ENCODE data around the gene ABCA6. TPM values are rescaled to one million over a fixed set of nuclear protein-coding genes. Genes with fewer than 3 reads are reported as not detected.
"Not testable (repeated sequence)": the region's sequence is repeated elsewhere in the genome, so short reads cannot be mapped to it uniquely, and the experiment has no call there.

Gene ABCA6
- total and polyA plus RNA-seq, 2 of the 13 experiments (the other 11 are each of a cell fraction or from before 2014, with no cell fraction given), result 0.05 to 0.11 TPM

- TF ChIP-seq ZNF687 (CRISPR knock-in tag; IDR thresholded peaks at IDR 0.05), result peak; percentile 72
- TF ChIP-seq ZBTB4 (CRISPR knock-in tag; IDR thresholded peaks at IDR 0.05; ENCODE audit: borderline replicate concordance), result peak; percentile 91; the same call in 1 of the 2 replicates
- TF ChIP-seq HOXA3 (CRISPR knock-in tag; IDR thresholded peaks at IDR 0.05), result peak; percentile 52; the same call in 1 of the 2 replicates
- peak; percentile 94 for TF ChIP-seq POGZ (CRISPR knock-in tag; IDR thresholded peaks at IDR 0.05)
- peak; percentile 29; the same call in 1 of the 2 replicates for TF ChIP-seq ZNF737 (CRISPR knock-in tag; IDR thresholded peaks at IDR 0.05; ENCODE audit: borderline replicate concordance)
- TF ChIP-seq, protein P1, sequence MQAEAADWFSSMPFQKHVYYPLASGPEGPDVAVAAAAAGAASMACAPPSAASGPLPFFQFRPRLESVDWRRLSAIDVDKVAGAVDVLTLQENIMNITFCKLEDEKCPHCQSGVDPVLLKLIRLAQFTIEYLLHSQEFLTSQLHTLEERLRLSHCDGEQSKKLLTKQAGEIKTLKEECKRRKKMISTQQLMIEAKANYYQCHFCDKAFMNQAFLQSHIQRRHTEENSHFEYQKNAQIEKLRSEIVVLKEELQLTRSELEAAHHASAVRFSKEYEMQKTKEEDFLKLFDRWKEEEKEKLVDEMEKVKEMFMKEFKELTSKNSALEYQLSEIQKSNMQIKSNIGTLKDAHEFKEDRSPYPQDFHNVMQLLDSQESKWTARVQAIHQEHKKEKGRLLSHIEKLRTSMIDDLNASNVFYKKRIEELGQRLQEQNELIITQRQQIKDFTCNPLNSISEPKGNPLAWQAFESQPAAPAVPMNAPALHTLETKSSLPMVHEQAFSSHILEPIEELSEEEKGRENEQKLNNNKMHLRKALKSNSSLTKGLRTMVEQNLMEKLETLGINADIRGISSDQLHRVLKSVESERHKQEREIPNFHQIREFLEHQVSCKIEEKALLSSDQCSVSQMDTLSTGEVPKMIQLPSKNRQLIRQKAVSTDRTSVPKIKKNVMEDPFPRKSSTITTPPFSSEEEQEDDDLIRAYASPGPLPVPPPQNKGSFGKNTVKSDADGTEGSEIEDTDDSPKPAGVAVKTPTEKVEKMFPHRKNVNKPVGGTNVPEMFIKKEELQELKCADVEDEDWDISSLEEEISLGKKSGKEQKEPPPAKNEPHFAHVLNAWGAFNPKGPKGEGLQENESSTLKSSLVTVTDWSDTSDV (CRISPR knock-in tag; IDR thresholded peaks at IDR 0.05), result 0 out of 2 replicates have a peak, but pooled peaks have one; percentile 15
- TF ChIP-seq SMAD1 (CRISPR knock-in tag; IDR thresholded peaks at IDR 0.05; ENCODE audit: borderline replicate concordance, low read depth), result 0 out of 2 replicates have a peak, but pooled peaks have one; percentile 45
- TF ChIP-seq ZSCAN21 (CRISPR knock-in tag; IDR thresholded peaks at IDR 0.05; ENCODE audit: borderline replicate concordance), result 0 out of 2 replicates have a peak, but pooled peaks have one; percentile 41
- 0 out of 2 replicates have a peak, but pooled peaks have one; percentile 27 for TF ChIP-seq FOXP4 (CRISPR knock-in tag; IDR thresholded peaks at IDR 0.05)
- not testable (repeated sequence) for TF ChIP-seq SP1 (IDR thresholded peaks at IDR 0.05)
- TF ChIP-seq SP1 (CRISPR knock-in tag; IDR thresholded peaks at IDR 0.05), result peak; percentile 20; the same call in 1 of the 2 replicates
- peak; percentile 9; the same call in 1 of the 2 replicates for TF ChIP-seq SOX5 (CRISPR knock-in tag; IDR thresholded peaks at IDR 0.05; ENCODE audit: borderline replicate concordance)
- TF ChIP-seq ZNF761 (CRISPR knock-in tag; conservative IDR thresholded peaks at IDR 0.05), result 0 out of 2 replicates have a peak, but pooled peaks have one; percentile 26
Measured at GRCh38 chr17:69070378-69071232, 71.1 kb downstream of the ABCA6 start (continued).

Measured in HepG2 (cell line).